ENCODE results near the gene VEGFB. TPM values are rescaled to one million over a fixed set of nuclear protein-coding genes. Genes with fewer than 3 reads are reported as not detected.

VEGFB gene
- total RNA-seq, 4 donors from 2014 or later, result 92.3 to 144 (median 108) TPM

DNA sequence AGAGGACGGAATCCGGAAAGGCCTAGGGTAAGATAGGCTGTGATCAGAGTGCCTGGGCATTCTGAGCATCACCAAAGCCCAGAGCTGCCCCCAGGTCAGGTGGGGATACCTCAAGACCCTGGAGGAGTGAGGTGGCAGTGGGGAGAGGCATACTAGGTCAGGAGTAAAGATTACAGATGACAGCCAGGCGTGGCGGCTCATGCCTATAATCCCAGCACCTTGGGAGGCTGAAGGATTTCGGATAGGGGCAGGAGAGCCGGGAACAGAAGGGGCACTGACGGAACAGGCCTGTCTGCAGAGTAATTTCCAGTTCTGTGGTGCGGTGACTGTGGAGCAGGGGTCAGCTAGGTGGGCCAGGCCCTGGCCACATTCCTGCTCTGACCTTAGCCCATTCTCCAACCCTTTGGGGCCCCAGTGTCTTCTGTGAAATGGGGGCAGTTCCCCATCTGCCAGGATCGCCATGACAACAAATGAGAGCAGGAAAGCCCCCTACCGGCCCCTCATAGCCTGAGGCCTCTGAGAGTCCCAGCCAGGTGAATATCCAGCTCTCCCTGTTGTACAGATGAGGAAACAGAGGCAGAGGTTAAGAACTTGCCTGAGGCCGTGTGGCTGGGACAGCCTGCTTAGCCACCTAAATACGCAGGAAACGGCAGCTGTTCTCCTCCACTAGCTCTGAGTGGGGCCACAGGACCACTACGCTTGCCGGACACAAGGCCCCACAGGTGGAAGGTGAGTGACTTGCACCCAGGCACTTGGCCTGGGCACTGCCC, 40.8 kb downstream of the VEGFB start:
- 89% methylated on average over 13 of the region's 15 CpGs for WGBS
- no peak overlapping the region for H3K27ac ChIP-seq (replicated peaks in 1 of 4)
- no peaks in the 10 kb centered on the region for H3K27me3 ChIP-seq
- H3K9me3 ChIP-seq, result no peaks in the 10 kb centered on the region
- peaks cover 4 to 46% (median 37%) of the 10 kb centered on the region in 4 donors for H3K36me3 ChIP-seq
- DNase-seq (ENCODE audit: extremely low spot score), result no peak
- no peak for TF ChIP-seq EP300 (IDR thresholded peaks at IDR 0.05)
- intact Hi-C loops (cut with DNase I), result no loop called here
- H3K4me3 ChIP-seq, result no peak overlapping the region
- peaks cover 11 to 15% (median 13%) of the 10 kb centered on the region in 4 donors for H3K4me1 ChIP-seq

DNA sequence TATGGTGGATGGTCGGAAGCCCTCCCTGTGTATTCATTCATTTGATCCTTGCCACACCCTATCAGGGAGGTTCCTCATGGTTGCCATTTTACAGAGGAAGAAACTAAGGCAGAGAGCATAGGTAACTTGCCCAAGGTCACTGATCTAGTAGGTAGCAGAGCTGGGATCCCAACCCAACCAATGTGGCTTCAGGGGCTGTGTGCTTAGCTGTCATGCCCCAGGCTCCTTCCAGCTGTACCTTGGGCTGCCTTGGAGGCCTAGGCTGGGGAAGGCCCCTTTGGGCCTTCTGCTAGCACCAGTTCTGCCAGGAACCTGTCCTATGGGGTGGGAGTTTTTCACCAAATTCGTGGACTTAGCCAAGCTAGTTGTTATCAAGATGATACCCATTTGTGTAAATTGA, 41.5 kb downstream of the VEGFB start:
- H3K4me1 ChIP-seq, result peaks cover 11 to 15% (median 13%) of the 10 kb centered on the region in 4 donors
- no peak for DNase-seq (ENCODE audit: extremely low spot score)
- H3K27me3 ChIP-seq, result no peaks in the 10 kb centered on the region
- no peak overlapping the region for H3K27ac ChIP-seq (replicated peaks in 1 of 4)
- no peak for TF ChIP-seq POLR2A (IDR thresholded peaks at IDR 0.05; ENCODE audit: low read depth)
- intact Hi-C loops (cut with DNase I), result no loop called here
- no peaks in the 10 kb centered on the region for H3K9me3 ChIP-seq
- H3K36me3 ChIP-seq, result peaks cover 4 to 50% (median 39%) of the 10 kb centered on the region in 4 donors
- 80% methylated on average over 1 of the region's 2 CpGs for WGBS
- H3K4me3 ChIP-seq, result no peak overlapping the region

DNA sequence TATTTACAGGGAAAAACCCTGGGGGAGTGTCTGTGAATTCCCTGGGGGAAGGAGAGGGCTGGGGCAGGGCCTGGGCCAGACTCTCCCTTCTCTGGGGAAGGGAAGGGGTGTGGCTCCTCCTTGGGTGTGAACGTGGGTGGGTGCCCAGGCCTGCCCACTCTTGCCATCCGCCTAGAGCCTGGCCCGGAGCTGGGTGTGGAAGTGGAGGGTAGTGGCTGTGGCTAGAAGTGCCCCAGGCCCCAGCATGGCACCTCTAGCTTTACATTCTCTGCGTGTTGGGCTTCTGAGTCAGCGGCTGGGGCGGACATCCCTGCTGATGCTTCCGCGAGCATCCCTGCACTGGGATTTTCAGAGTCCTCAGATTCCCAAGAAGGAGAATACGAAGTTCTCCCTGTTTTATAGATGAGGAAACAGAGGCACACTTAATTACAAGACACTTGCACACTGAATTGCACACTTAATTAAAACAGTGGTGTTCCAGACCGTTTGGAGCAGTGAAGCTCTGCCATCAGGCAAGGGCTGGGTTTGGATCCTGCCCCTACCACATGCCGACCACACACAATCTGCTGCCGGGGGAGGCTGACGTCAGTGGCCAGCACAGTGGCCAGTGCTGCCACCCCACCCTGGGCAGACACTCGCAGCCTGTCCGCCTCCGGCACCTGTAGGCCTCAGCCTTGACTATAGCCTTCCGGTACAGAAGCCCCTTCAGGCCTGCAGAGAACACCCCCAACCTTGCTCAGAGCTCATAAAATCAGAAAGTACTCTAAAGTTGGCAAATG, 42.5 kb downstream of the VEGFB start:
- Histone ChIP-seq H3K9me3 (no peaks in the 10 kb centered on the region), H3K4me3 (no peak overlapping the region), H3K4me1 (peaks cover 7 to 18% (median 14%) of the 10 kb centered on the region in 4 donors), H3K27ac (replicated peaks in 1 of 4) (no peak overlapping the region), H3K36me3 (peaks cover 4 to 60% (median 45%) of the 10 kb centered on the region in 4 donors), H3K27me3 (no peaks in the 10 kb centered on the region)
- intact Hi-C loops (cut with DNase I), result no loop called here
- TF ChIP-seq POLR2A (IDR thresholded peaks at IDR 0.05; ENCODE audit: low read depth) (no peak), POLR2AphosphoS5 (IDR thresholded peaks at IDR 0.05) (no peak), EP300 (IDR thresholded peaks at IDR 0.05) (no peak)
- TF ChIP-seq, protein P1, sequence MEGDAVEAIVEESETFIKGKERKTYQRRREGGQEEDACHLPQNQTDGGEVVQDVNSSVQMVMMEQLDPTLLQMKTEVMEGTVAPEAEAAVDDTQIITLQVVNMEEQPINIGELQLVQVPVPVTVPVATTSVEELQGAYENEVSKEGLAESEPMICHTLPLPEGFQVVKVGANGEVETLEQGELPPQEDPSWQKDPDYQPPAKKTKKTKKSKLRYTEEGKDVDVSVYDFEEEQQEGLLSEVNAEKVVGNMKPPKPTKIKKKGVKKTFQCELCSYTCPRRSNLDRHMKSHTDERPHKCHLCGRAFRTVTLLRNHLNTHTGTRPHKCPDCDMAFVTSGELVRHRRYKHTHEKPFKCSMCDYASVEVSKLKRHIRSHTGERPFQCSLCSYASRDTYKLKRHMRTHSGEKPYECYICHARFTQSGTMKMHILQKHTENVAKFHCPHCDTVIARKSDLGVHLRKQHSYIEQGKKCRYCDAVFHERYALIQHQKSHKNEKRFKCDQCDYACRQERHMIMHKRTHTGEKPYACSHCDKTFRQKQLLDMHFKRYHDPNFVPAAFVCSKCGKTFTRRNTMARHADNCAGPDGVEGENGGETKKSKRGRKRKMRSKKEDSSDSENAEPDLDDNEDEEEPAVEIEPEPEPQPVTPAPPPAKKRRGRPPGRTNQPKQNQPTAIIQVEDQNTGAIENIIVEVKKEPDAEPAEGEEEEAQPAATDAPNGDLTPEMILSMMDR (IDR thresholded peaks at IDR 0.05), result no peak
- 81% methylated on average over 17 of the region's 17 CpGs for whole genome bisulfite sequencing
- no peak for DNase-seq (ENCODE audit: extremely low spot score)

DNA sequence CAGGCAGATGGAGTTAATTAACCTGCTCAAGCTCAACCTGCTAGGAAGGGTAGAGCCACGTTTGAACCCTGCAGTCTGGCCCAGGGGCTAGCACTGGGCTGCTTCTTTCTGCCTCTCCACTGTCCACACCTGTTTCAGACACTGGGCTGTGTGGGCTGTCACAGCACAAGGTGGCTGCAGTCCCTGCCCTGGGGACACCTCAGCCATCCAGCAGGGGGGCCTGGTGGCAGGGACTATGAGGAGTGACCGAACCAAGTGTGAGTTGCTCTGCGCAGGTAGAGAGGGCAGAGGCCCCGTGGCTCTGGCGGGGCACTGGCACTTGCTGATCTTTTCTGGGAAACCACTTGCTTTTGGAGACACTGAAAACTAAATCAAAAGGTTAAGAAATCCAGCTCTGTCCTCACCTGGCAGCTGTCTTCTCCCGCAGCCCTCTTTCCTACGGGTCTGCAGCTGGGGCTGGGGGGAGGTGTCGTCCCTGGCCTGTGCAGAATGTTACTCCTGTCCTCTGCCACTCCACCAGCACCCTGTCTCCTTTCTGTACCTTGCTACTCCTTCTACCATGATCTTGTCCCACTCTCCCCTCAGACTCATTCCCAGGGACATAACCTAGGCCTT, 44.3 kb downstream of the VEGFB start:
- TF ChIP-seq, protein P1 (IDR thresholded peaks at IDR 0.05), result no peak
- TF ChIP-seq POLR2A (IDR thresholded peaks at IDR 0.05; ENCODE audit: low read depth), result no peak
- no peak for TF ChIP-seq POLR2AphosphoS5 (IDR thresholded peaks at IDR 0.05)
- no peak for TF ChIP-seq EP300 (IDR thresholded peaks at IDR 0.05)
- no peaks in the 10 kb centered on the region for H3K27me3 ChIP-seq
- 82% methylated on average over 8 of the region's 8 CpGs for WGBS
- DNase-seq (ENCODE audit: extremely low spot score), result no peak
- H3K27ac ChIP-seq (replicated peaks in 1 of 4), result no peak overlapping the region
- peaks cover 18 to 25% (median 22%) of the 10 kb centered on the region in 4 donors for H3K4me1 ChIP-seq
- peaks cover 4 to 72% (median 51%) of the 10 kb centered on the region in 4 donors for H3K36me3 ChIP-seq
- no peaks in the 10 kb centered on the region for H3K9me3 ChIP-seq
- intact Hi-C loops (cut with DNase I), result no loop called here
- H3K4me3 ChIP-seq, result no peak overlapping the region

DNA sequence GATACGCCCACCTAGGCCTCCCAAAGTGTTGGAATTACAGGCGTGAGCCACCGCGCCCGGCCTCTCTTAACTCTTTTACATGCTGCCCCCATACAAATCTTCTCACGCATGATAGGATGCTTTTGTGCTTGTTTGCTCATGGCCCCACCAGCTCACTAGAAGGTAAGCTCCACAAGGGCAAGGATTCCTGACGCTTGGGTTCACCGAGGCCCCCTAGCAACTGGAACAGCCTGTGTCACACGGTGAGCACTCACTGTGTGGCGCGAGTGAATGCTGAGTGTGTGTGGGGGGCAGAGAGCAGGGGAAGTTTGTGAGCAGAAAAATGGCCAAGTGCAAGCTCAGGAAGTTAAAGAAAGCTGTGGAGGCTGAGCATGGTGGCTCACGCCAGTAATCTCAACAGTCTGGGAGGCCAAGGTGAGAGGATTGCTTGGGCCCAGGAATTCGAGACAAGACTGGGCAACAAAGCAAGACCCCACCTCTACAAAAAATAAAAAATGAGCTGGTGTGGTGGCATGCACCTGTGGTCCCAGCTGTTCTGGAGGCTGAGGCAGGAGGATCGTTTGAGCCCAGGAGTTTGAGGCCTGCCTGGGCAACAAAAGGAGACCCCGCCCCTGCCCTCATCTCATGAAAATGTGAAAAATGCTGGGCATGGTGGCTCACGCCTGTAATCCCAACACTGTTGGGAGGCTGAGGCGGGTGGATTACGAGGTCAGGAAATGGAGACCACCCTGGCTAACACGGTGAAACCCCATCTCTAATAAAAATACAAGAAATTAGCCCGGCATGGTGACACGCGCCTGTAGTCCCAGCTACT, 47.8 kb downstream of the VEGFB start:
- Histone ChIP-seq H3K27ac (replicated peaks in 1 of 4) (no peak overlapping the region), H3K4me1 (peaks cover 29 to 47% (median 42%) of the 10 kb centered on the region in 4 donors), H3K9me3 (no peaks in the 10 kb centered on the region), H3K36me3 (peaks cover 4 to 48% (median 33%) of the 10 kb centered on the region in 4 donors), H3K27me3 (no peaks in the 10 kb centered on the region), H3K4me3 (no peak overlapping the region)
- intact Hi-C loops (cut with DNase I), result no loop called here
- DNase-seq (ENCODE audit: extremely low spot score), result no peak
- 92% methylated on average over 22 of the region's 22 CpGs for WGBS
- no peak for TF ChIP-seq EP300 (IDR thresholded peaks at IDR 0.05)
- TF ChIP-seq, protein P1 (IDR thresholded peaks at IDR 0.05), result no peak
- no peak for TF ChIP-seq POLR2A (IDR thresholded peaks at IDR 0.05; ENCODE audit: low read depth)
- no peak for TF ChIP-seq POLR2AphosphoS5 (IDR thresholded peaks at IDR 0.05)
